ENCODE results near the gene SCLY.

- no peak for TF ChIP-seq RFX5 (IDR thresholded peaks at IDR 0.05)
- TF ChIP-seq CTCF (IDR thresholded peaks at IDR 0.05), result no peak
- no peak for TF ChIP-seq MYC (IDR thresholded peaks at IDR 0.05; ENCODE audit: borderline replicate concordance, low read length)
- TF ChIP-seq MAX (IDR thresholded peaks at IDR 0.05), result no peak
- no peak for TF ChIP-seq SMC3 (IDR thresholded peaks at IDR 0.05)
- no peak for TF ChIP-seq EP300 (IDR thresholded peaks at IDR 0.05)
- TF ChIP-seq HOXA7 (CRISPR knock-in tag; IDR thresholded peaks at IDR 0.05), result no peak
- no peak for TF ChIP-seq RAD21 (conservative IDR thresholded peaks at IDR 0.05 in 1 of 2, IDR thresholded peaks at IDR 0.05 in 1 of 2)
- no peak for TF ChIP-seq POLR2AphosphoS2 (conservative IDR thresholded peaks at IDR 0.05; ENCODE audit: low read length)
- no peak for TF ChIP-seq ELK1 (IDR thresholded peaks at IDR 0.05; ENCODE audit: low read depth, low read length)
- TF ChIP-seq FOSL2 (IDR thresholded peaks at IDR 0.05), result no peak
- TF ChIP-seq FOSL2 (CRISPR knock-in tag; IDR thresholded peaks at IDR 0.05), result no peak
- peak; percentile 10 for TF ChIP-seq MAFK (IDR thresholded peaks at IDR 0.05; ENCODE audit: partially characterized antibody)
- no peak for TF ChIP-seq MAZ (IDR thresholded peaks at IDR 0.05; ENCODE audit: borderline replicate concordance, low read depth, low read length)
- no peak for TF ChIP-seq HOXB13 (CRISPR knock-in tag; IDR thresholded peaks at IDR 0.05; ENCODE audit: low read depth)
These were observed 44.3 kb upstream of the SCLY start for GRCh38 chr2:238016526-238016925.
